BJ (cell line): Measurements from ENCODE around the gene AVL9. TPM values are rescaled to one million over a fixed set of nuclear protein-coding genes. Genes with fewer than 3 reads are reported as not detected.

Experiments used
- CTCF ChIA-PET: fragments of 350-600 bp; formaldehyde crosslinking; extraction: SDS; loops from one replicate; lab custom pipeline; 2021; ENCODE audit warnings: antibody characterized with exemption, inconsistent platforms; lab: Yijun Ruan, JAX
- POLR2A ChIA-PET: fragments of 300-600 bp; sonication (Branson Sonifier 250); formaldehyde crosslinking; extraction: SDS; loops from one replicate; lab custom pipeline; 2021; ENCODE audit warnings: antibody characterized with exemption; lab: Charles Lee
- DNase-seq: peaks from one replicate; pipeline ENCODE4 v3.0.0-alpha.2; 2011; ENCODE audit warnings: low read depth
- H3K27me3 ChIP-seq: 2 replicates; pipeline ENCODE4 v1.6.0; 2011; ENCODE audit warnings: low read length; ENCODE audit not compliant: control insufficient read depth, insufficient read depth
- H3K36me3 ChIP-seq: 2 replicates; pipeline ENCODE4 v1.5.1; 2011; ENCODE audit warnings: low read length; ENCODE audit not compliant: control insufficient read depth, insufficient read depth
- H3K4me3 ChIP-seq: 2 replicates; pipeline ENCODE4 v1.5.1; 2011; ENCODE audit warnings: low read depth, mild to moderate bottlenecking, control low read depth, low read length
- CTCF ChIP-seq: IDR thresholded peaks from 2 replicates; pipeline ENCODE4 v1.5.1; 2011; ENCODE audit warnings: low read depth, mild to moderate bottlenecking, control low read depth, inconsistent platforms, low read length, moderate library complexity; ENCODE audit not compliant: insufficient read depth
- polyA plus RNA-seq: library from polyadenylated mRNA; depleted of rRNA; stranded (reverse); fragments of >200 nt; gene quantifications from 2 replicates; pipeline ENCODE4 v1.2.3, GENCODE V29; 2011

The AVL9 gene
- polyA plus RNA-seq, 1 experiment, result 12.0 TPM

- CTCF ChIA-PET, result no interaction called here
- no peak for DNase-seq
- POLR2A ChIA-PET, result no interaction called here
- H3K4me3 ChIP-seq, result no peak overlapping the region
- H3K36me3 ChIP-seq, result no peaks in the 10 kb centered on the region
- TF ChIP-seq CTCF, result no peak
- no peaks in the 10 kb centered on the region for H3K27me3 ChIP-seq
Observed at GRCh38 chr7:32525839-32526238, 30.6 kb downstream of the AVL9 start.

- TF ChIP-seq CTCF, result no peak
- POLR2A ChIA-PET, result no interaction called here
- no peak overlapping the region for H3K4me3 ChIP-seq
- DNase-seq, result no peak
- no peaks in the 10 kb centered on the region for H3K27me3 ChIP-seq
- CTCF ChIA-PET, result interaction anchor here (0.7 to 1.1 kb wide), 3 partner anchors 14 to 1688 kb away, joined by 3 to 4 read pairs (median 4); no protein-coding TSS in a partner anchor
- H3K36me3 ChIP-seq, result no peaks in the 10 kb centered on the region
Observed at GRCh38 chr7:32531402-32531801, 36.1 kb downstream of the AVL9 start.

- ChIA-PET CTCF (interaction anchor here (1.1 kb wide), 1 partner anchor 14 kb away, joined by 3 read pairs; no protein-coding TSS in a partner anchor), POLR2A (no interaction called here)
- no peaks in the 10 kb centered on the region for H3K36me3 ChIP-seq
- no peak overlapping the region for H3K4me3 ChIP-seq
- TF ChIP-seq CTCF, result no peak
- DNase-seq, result no peak
- H3K27me3 ChIP-seq, result no peaks in the 10 kb centered on the region
Observed at GRCh38 chr7:32532086-32532485, 36.8 kb downstream of the AVL9 start.

- ChIA-PET POLR2A (no interaction called here), CTCF (no interaction called here)
- DNase-seq, result no peak
- no peaks in the 10 kb centered on the region for H3K36me3 ChIP-seq
- TF ChIP-seq CTCF, result no peak
- no peaks in the 10 kb centered on the region for H3K27me3 ChIP-seq
- H3K4me3 ChIP-seq, result no peak overlapping the region
Observed at GRCh38 chr7:32532716-32533115, 37.4 kb downstream of the AVL9 start.

GRCh38 chr7:32533276-32534029 is 38.2 kb downstream of the AVL9 start:
- H3K4me3 ChIP-seq, result no peak overlapping the region
- ChIA-PET CTCF (interaction anchor here (0.6 kb wide), 1 partner anchor 323 kb away, joined by 3 read pairs; no protein-coding TSS in a partner anchor), POLR2A (no interaction called here)
- no peak for DNase-seq
- H3K27me3 ChIP-seq, result no peaks in the 10 kb centered on the region
- no peaks in the 10 kb centered on the region for H3K36me3 ChIP-seq
- TF ChIP-seq CTCF, result no peak
